ENCODE data around the gene FOXK2.
A peak's percentile ranks its signal among the peaks of the same experiment; 100 is the strongest.

Gene FOXK2

DNA sequence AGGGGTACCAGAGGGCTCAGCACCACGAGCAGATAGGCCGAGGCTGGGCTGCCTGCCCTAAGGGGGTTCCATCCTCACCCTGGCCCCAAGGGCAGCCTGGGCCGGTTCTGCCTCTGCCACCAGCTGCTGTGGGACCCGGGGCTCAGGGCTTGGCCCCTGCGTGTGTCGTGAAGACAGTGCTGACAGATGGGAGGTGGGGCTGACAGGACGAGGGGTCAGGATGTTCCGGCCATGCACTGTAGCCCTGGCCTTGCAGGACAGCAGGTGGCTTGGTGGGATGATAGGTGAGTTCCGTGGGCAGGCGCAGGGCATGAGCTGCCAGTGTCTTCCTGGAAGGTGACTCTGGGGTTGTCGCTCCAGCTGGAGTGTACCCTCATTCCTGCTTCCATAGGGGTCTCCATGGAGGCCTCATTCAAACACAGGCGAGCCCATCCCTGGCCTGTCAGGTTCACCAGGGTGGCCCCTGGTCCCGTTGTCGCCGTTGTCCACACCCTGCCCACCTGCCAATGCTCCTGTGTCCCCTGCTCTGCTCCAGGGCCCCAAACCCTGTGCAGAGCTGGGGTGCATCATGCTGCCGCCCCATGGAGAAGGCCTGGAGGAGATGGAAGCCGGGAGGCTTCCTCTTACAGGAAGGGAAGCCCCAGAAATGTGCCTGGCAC, 71.5 kb downstream of the FOXK2 start:
- no peak for DNase-seq (ENCODE audit: low read depth)

GRCh38 chr17:82592289-82592766, 72.8 kb downstream of the FOXK2 start:
- no peak for DNase-seq (ENCODE audit: low read depth)

GRCh38 chr17:82592767-82593589, 73.4 kb downstream of the FOXK2 start:
- peak; percentile 59 for DNase-seq (ENCODE audit: low read depth)

- no peak for DNase-seq (ENCODE audit: low read depth)
Measured at GRCh38 chr17:82593590-82594087, 74.1 kb downstream of the FOXK2 start.

DNA sequence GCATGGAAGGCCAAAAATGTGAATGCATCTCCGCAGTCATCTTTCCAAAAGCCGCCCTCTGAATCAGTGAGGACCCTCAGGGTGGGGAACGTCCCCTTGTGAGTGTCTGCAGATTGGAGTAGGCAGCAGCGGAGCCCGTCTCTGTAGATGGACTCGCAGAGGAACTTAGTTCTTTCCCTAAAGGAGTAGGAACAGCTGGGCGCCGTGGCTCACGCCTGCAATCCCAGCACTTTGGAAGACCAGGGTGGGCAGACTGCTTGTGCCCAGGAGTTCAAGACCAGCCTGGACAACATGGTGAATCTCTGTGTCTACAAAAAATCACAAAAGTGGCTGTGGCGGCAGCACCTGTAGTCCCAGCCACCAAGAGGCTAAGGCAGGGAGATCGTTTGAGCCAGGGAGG, 75.0 kb downstream of the FOXK2 start:
- no peak for DNase-seq (ENCODE audit: low read depth)

DNA sequence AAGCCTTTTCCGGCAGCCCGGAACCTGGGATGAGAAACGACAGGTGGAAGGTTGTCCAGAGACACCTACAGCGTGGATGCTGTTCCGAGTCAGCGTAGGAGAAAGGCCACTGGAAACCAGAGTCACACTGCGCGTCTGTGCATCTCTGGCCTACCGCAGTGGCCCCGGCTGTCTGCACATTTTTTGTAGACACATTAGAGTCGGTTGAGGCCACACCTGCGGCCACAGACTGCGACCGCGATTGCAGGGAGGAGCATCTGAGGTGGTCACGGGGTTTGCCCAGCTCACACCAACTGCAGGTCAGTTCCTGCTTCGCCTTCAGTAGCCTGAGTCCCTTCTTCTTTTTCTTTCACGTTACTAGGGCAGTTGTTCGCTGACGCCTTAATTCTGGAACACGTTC, 76.4 kb downstream of the FOXK2 start:
- no peak for DNase-seq (ENCODE audit: low read depth)

DNA sequence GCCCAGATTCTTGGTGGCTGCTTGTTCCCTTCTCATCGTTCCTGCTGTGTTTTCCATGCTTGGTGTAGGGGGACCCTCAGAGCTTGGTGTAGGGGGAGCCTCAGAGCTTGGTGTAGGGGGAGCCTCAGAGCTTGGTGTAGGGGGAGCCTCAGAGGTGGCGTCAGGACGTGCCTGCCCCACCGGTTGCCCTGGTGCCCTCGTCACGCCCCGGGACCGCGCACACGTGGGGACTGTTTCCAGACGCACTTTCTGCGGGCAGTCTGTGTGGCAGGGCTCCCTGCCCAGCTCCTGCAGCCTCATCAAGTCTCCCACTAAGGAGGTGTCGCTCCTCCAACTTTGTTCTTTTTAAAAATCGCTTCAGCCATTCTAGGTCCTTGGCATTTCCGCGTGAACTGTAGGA, 76.8 kb downstream of the FOXK2 start:
- DNase-seq (ENCODE audit: low read depth) = no peak

DNA sequence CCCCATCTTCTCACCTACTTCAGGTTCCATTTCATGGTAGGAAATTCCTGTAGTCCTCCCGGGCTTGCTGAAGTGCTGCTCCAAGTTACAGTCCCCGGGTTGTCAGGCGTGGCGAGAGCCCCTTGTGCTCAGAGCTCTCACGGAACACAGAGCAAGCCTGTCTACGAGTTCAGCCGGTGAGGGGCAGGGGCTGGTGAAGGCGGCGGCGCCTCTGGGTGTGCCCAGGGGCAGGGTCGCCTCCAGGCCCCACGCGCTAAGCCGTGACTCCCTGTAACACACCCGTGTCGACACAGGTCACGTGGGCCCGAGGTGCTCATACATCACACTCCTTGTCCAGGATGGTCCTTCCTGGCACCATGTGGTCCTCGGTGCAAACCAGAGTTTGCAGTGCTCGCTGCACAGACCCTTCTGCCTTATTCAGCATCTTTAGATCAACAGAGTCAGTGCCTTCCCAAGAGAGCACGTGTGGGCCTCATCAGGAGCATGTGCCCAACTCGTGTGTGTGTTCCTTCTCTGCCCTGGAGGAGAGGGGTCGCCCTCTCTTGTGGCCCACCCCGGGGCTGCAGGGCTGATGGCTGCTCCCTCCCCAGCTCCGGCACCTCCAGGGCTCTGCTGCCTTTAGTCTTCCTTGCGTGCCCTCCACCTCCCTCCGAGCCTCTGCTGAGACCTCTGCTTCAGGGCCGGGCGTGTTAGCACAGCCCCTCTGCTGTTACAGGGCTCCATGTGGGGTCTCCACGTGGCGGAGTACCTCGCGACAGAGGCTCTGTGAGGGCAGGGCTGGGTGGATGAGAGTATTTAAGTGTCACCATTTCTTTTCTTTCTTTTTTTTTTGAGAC, 77.5 kb downstream of the FOXK2 start:
- DNase-seq (ENCODE audit: low read depth) = no peak

DNA sequence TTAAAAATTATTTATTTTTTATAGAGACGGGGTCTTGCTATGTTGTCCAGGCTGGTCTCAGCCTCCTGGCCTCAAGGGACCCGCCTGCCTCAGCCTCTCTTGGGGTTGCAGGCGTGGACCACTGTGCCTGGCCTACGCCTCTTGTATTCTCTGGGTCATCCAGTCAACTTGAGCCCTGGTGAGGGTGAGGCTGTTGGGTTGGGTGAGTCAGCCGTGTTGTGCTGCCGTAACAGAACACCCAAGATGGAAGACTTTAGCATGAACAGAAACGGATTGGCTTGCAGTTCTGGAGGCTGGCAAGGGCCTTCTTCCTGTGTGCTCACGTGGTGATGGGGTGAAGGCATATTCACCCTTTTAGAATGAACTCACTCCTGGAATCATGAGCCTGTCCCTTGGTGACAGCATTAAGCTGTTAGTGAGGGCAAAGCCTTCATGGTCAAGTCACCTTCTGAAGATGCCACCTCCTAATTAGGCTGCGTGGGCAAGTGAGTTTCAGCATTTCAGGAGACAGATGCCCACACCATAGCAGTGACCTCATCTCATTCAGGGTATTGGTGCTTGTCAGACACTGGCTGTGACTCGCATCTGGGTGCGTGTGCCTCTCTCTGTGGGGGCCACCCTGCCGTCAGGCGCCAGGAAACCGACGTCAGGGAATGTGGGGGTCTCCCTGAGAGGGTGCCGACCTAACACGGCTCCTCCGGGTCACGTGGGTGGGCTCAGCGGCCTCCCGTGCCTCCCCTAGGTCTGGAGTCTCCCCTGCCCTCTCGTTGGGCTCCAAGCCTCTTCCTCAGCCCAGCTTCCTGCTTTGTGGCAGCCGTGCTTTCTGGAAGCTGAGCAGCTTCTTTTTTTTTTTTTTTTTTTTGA, 79.0 kb downstream of the FOXK2 start:
- DNase-seq (ENCODE audit: low read depth) = no peak

GRCh38 chr17:82599674-82600661, 80.4 kb downstream of the FOXK2 start:
- no peak for DNase-seq (ENCODE audit: low read depth)

- no peak for DNase-seq (ENCODE audit: low read depth)
Measured at GRCh38 chr17:82600731-82601446, 81.4 kb downstream of the FOXK2 start.

DNA sequence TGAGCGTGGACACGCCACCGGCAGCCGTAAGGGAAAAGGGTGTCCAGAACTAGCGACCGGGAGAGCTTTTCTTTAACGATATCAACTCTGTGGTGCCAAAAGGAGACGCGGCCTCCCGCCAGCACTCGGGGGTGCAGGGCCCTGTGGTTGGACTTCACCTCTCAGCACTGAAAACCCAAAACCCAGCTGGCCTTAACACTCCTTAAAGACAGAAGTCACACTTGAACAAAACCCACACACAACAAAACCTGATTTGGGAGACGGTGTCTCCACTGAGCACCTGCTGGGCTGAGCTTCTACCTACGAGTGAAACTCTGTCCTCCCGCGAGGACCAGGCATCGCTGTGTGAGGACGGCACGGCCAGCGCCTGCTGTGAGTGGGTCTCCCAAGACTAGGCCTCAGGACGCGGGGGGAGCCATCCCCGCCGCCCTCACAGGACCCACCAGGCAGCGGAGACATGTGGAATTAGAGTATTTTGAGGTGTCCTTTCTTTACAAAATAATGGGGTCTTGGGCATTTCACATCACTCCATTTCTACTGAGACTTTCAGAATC, 82.0 kb downstream of the FOXK2 start:
- DNase-seq (ENCODE audit: low read depth) = no peak

- no peak for DNase-seq (ENCODE audit: low read depth)
Measured at GRCh38 chr17:82602487-82602886, 83.0 kb downstream of the FOXK2 start.

DNA sequence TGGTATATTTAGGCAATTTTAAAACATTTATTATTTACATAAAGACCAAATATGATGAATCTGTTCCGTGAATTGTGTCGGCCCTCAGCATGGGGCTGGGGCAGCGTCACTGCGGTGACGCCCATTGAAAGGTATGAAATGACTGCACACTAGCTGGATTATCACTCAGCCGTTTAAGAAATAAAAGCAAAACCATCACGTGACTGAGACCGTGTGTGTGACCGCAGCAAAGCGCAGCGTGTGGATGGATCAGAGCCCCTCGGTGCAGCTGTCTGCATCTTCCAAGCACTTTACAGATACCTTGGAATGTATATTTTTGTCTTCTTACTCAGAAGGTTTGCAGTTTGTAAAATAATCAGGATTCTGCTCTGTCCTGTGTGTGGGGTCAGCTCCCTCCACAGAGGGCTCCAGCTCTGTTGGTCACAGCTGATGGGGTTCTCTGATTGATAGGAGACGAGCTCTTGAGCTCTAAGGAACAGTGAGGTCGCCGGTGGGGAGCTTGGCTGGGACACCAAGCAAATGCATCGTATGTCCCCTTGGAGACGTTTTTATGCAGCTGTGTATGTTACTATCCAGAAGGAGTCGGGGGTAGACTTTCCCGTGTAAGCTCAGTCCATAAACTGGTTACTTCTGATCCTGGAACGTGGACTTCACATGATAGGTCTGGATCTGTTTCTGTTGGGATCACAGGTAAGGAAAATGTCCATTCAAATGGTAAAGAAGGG, 83.6 kb downstream of the FOXK2 start:
- DNase-seq (ENCODE audit: low read depth) = no peak

DNA sequence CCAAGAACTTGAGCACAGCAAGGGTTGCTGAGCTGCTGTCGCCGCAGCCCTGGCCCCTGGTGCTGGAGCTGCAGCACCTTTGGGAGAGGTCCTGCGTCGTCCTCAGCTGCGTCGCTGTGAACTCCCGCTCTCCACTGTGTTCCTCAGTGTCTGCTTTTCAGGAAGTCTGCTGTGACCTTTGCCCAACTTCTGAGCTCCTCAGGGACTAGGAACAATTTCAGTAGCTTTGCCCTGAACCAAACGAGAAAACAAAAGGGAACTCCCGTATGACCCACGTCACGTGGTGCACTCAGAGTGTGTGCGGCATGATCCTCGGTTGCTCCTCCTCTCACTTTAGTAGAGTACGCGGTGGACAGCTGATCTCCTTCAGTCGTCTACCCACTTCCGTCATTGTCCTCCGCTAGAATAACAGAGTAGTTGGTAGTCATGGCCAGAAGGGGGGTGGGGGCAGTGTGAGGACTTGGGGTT, 84.5 kb downstream of the FOXK2 start:
- peak; percentile 25 for DNase-seq (ENCODE audit: low read depth)

- DNase-seq (ENCODE audit: low read depth) = no peak
Measured at GRCh38 chr17:82604532-82604931, 85.0 kb downstream of the FOXK2 start.

DNA sequence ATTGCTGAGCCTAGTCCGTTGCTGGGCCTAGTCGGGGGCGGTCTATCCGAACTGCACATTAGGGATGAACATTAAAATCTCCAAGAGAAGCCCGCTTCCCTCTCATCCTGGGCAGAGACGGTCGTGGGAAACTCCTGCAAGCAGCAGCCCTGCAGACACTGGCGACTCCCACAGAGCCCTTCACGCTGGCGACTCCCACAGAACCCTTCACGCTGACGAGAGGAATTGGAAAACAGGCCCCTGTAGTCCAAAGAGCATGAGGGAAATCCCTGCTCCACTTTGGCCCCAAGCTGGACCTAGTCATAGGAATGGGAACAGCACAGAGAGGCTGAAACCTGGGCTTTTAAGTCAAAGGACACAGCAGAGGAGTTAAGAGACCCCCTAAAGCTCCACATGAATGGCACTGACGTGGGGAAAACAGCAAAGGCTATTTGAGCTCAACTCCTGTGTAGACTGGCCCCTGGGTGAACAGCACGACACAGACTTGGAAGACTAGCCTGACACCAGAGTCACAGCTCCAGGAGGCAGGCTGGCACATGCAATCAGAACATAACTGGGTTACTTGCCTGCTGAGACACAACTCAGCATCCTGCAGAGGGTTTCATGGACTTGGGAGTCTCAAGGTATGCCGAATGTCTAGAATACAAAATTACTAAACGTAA, 86.5 kb downstream of the FOXK2 start:
- no peak for DNase-seq (ENCODE audit: low read depth)

- DNase-seq (ENCODE audit: low read depth) = no peak
Measured at GRCh38 chr17:82608816-82609215, 89.3 kb downstream of the FOXK2 start.

Measured in T follicular helper cell (primary cell).